ENCODE results near the gene PRKAA2.
A peak's percentile ranks its signal among the peaks of the same experiment; 100 is the strongest.
"Not testable (repeated sequence)": the region's sequence is repeated elsewhere in the genome, so short reads cannot be mapped to it uniquely, and the experiment has no call there.

The PRKAA2 gene

GRCh38 chr1:56644919-56645676 lies at the start of gene PRKAA2:
Gene PRKAA2, plus strand, starts transcription at chr1:56645314. Its CDS starts 74 bp downstream, at chr1:56645388.
- no peak for TF ChIP-seq CTCF (IDR thresholded peaks at IDR 0.05; ENCODE audit: insufficient read depth, low read depth, low read length, missing control alignments)
- peak within 1 kb of the TSS; percentile 31 for H3K4me3 ChIP-seq (ENCODE audit: low read depth, low read length)
- DNase-seq (ENCODE audit: low read depth), result peak; percentile 4

DNA sequence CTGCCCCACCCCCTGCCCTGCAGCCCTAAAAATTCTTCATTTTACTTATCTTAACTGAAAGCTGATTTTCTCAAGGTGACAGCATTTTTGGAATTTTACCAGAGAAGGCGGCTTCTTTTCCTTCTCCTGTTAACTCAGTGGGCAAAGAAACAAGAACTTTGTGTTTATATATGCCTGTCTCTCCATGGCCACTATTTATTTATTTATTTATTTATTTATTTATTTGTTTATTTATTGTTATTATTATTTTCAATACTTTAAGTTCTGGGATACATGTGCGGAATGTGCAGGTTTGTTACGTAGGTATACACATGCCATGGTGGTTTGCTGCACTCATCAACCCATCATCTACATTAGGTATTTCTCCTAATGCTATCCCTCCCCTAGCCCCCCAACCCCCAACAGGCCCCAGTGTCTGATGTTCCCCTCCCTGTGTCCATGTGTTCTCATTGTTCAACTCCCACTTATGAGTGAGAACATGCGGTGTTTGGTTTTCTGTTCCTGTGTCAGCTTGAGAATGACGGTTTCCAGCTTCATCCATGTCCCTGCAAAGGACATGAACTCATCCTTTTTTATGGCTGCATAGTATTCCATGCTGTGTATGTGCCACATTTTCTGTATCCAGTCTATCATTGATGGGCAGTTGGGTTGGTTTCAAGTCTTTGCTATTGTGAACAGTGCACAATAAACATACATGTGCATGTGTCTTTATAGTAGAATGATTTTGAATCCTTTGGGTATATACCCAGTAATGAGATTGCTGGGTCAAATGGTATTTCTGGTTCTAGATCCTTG lies 49.5 kb upstream of the PRKAA2 start:
- not testable (repeated sequence) for DNase-seq (ENCODE audit: low read depth); H3K4me3 ChIP-seq (ENCODE audit: low read depth, low read length)

DNA sequence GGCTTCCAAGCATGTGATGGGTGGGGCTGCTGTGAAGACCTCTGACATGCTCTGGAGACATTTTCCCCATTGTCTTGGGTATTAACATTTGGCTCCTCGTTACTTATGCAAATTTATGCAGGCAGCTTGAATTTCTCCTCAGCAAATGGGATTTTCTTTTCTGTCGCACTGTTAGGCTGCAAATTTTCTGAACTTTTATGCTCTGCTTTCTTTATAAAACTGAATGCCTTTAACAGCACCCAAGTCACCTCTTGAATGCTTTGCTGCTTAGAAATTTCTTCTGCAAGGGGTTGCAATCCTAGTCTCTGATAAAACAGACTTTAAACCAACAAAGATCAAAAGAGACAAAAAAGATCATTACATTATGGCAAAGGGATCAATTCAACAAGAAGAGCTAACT lies 35.0 kb upstream of the PRKAA2 start:
- H3K4me3 ChIP-seq (ENCODE audit: low read depth, low read length); DNase-seq (ENCODE audit: low read depth): not testable (repeated sequence)

GRCh38 chr1:56610770-56611169 lies 34.3 kb upstream of the PRKAA2 start:
- not testable (repeated sequence) for DNase-seq (ENCODE audit: low read depth); H3K4me3 ChIP-seq (ENCODE audit: low read depth, low read length)

DNA sequence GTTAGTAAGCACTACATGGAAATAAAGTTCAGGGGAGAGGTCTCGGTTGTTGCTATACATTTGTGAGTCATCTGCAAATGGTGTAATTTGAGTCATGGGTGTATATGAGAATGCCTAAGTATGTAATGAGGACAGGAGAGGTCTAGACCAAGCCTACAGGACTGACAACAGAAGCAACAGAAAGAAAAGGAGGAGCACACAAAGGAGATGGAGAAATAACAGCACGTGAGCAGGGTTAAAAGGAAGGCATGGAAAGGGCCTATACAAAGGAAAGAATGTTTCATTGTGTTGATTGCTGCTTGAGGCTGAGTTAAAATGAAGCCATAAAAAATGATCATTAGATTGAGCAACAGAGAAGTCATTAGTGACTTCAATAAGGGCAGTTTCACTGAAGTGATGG lies 28.0 kb upstream of the PRKAA2 start:
- no peak for DNase-seq (ENCODE audit: low read depth)
- no peak for TF ChIP-seq CTCF (IDR thresholded peaks at IDR 0.05; ENCODE audit: insufficient read depth, low read depth, low read length, missing control alignments)
- H3K4me3 ChIP-seq (ENCODE audit: low read depth, low read length), result no peak overlapping the region

GRCh38 chr1:56625819-56626440 lies 19.2 kb upstream of the PRKAA2 start:
- no peak overlapping the region for H3K4me3 ChIP-seq (ENCODE audit: low read depth, low read length)
- TF ChIP-seq CTCF (IDR thresholded peaks at IDR 0.05; ENCODE audit: insufficient read depth, low read depth, low read length, missing control alignments), result no peak
- no peak for DNase-seq (ENCODE audit: low read depth)

GRCh38 chr1:56626546-56626945 lies 18.6 kb upstream of the PRKAA2 start:
- H3K4me3 ChIP-seq (ENCODE audit: low read depth, low read length), result no peak overlapping the region
- DNase-seq (ENCODE audit: low read depth), result no peak
- TF ChIP-seq CTCF (IDR thresholded peaks at IDR 0.05; ENCODE audit: insufficient read depth, low read depth, low read length, missing control alignments), result no peak

GRCh38 chr1:56627019-56627635 lies 18.0 kb upstream of the PRKAA2 start:
- no peak for TF ChIP-seq CTCF (IDR thresholded peaks at IDR 0.05; ENCODE audit: insufficient read depth, low read depth, low read length, missing control alignments)
- DNase-seq (ENCODE audit: low read depth), result no peak
- no peak overlapping the region for H3K4me3 ChIP-seq (ENCODE audit: low read depth, low read length)
